ENCODE results near the gene FBXL13.
"Not testable (repeated sequence)": the region's sequence is repeated elsewhere in the genome, so short reads cannot be mapped to it uniquely, and the experiment has no call there.

The FBXL13 gene

DNA sequence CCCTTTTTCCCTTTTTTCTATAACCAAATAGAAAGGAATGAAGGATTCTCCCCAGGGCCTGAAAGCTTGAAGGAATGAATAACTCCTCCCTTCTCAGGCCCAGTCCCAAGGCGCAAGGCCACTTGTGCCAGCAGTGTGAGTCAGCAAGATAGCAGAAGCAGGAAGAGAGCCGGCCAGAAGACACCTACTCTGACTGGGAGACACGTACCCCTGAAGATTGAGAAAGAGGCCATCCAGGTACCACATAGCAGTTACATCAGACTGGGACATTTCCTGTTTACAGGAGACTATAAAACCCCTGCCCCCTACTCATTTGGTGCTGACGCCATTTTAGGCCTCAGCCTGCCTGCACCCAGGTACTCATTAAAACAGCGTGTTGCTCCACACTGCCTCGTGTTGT, 96.3 kb downstream of the FBXL13 start:
- no peak for DNase-seq

DNA sequence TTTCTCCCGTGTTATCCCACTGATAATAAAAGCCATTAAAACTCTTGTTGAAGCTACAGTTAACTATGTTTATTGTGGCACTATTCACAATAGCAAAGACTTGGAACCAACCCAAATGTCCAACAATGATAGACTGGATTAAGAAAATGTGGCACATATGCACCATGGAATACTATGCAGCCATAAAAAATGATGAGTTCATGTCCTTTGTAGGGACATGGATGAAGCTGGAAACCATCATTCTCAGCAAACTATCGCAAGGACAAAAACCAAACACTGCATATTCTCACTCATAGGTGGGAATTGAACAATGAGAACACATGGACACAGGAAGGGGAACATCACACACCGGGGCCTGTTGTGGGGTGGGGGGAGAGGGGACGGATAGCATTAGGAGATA, 97.0 kb downstream of the FBXL13 start:
- DNase-seq: not testable (repeated sequence)

DNA sequence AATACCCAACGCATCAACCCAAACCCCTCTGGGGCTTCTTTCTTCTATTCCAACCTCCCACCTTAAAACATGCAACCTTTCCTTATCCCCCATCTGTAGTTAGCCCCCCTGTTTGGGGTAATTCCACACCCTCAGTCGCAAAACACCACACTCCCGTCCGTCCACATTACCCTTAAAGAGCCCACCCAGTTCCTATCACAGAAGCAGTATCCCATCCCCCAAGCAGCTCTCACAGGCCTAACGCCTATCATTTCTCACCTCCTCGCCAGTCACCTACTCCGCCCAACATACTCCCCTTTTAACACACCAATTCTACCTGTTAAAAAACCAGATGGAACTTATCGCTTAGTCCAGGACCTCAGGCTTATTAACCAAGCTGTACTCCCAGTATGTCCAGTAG, 98.1 kb downstream of the FBXL13 start:
- no peak for DNase-seq

DNA sequence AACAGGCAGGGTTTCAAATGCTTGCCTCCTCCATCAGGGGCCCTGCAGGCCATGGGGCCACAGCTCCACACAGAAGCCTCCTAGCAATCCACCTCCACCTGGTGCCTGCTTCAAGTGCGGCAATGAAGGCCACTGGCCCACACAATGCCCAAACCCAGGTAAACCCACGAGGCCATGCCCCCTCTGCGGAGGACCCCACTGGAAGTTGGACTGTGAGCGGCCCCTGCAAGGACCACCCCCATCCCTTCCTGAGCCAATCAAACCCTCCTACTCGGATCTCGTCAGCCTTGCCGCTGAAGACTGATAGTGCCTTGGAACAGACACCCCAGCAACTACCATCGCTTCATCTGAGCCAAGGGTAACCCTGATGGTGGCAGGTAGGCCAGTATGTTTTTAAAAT, 98.7 kb downstream of the FBXL13 start:
- no peak for DNase-seq

DNA sequence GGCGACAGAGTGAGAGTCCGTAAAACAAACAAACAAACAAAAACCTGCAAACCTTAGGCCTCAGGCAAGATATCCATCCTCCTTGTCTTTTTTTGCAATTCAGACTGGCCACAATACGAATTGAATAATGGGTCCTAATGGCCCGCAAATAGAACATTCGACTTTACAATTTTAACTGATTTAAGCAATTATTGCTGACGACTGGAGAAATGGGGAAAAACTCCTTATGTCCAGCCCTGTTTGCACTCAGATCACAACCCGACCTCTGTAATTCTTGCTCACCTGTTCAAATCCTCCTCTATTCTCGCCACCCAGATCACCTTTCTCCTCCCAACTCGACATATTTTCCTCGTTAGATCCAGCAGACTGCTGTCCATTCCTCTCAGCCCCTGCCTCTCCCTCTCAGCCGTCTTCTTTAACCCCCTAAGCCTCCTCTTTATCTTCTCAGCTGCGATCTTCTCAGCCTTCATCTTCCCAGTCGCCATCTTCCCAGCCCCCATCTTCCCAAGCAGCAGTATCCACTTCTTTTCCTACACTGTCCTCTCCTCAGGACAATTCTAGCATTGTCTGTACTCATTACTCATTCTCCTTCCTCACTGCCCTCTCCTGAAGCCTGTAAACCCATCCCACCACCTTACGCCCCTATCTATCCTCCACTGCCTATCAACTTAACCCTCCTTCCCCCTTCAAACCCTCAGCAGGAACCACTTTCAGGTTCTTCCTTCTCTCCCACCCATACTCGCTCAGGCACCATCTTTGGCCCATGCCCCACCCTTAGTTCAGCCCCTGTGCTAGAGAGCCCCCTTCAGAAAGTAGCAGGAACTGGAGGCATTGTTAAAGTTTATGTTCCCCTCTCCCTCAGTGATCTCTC, 100.0 kb downstream of the FBXL13 start:
- DNase-seq: no peak

DNA sequence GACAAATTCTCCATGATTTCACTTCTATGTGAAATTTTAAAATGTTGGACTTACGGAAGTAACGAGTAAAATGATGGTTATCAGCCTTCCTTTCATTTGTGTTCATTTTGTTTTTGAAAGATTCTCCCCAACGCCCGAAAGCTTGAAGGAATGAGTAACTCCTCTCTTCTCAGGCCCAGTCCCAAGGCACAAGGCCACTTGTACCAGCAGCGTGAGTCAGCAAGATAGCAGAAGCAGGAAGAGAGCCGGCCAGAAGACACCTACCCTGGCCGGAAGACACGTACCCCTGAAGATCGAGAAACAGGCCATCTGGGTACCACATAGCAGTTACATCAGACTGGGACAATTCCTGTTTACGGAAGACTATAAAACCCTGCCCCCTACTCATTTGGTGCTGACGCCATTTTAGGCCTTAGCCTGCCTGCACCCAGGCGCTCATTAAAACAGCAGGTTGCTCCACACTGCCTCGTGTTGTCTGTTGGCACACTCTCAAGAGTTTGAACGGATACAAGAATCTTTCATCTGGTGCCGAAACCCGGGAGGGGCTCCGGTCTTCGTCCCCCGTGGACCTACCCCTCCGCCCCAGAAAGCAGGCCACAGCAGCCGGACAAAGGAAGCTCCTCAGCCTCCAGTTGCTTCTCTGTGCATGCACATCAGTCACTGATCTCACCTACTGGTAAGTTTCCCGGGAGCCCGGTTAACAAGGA, 101.3 kb downstream of the FBXL13 start:
- no peak for DNase-seq

DNA sequence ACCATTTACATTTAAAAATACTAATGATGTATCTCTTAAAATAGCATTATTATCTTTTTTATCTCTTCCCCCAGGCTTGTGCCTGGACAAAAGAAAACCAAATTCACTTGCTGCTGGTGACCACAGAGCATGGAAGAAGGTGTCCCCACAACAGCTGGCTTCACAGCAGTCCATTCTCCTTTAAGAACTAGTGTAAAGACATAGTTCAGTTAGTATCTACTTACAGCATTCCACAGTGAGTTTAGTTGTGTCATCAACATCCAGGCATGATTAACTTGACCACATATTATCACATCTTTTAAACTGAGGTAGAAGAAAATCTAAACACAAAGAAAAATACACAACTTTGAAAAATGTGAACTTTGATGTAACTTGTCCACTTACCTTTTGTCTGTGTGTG, 106.8 kb downstream of the FBXL13 start:
- no peak for DNase-seq

DNA sequence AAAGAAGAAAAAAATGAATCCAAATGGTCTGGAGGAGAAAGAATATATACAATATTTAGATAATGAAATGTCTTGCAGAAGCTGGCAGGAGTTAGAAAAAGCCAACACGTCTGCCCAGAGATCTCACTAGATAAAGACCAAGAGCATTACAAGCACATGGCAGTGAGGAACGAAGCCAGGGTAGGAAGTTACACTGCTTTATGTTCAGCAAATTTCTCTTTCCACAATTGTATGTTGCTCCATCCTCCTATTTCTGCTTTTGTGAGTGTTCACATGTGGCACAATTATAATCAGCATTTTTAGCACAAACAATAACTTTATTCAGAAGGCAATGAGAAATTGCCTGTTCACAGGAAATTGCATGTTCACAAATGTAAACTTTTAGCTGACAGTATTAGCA, 108.1 kb downstream of the FBXL13 start:
- DNase-seq: no peak

DNA sequence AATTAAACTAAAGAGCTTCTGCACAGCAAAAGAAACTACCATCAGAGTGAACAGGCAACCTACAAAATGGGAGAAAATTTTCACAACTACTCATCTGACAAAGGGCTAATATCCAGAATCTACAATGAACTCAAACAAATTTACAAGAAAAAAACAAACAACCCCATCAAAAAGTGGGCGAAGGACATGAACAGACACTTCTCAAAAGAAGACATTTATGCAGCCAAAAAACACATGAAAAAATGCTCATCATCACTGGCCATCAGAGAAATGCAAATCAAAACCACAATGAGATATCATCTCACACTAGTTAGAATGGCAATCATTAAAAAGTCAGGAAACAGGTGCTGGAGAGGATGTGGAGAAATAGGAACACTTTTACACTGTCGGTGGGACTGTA, 112.6 kb downstream of the FBXL13 start:
- not testable (repeated sequence) for DNase-seq

DNA sequence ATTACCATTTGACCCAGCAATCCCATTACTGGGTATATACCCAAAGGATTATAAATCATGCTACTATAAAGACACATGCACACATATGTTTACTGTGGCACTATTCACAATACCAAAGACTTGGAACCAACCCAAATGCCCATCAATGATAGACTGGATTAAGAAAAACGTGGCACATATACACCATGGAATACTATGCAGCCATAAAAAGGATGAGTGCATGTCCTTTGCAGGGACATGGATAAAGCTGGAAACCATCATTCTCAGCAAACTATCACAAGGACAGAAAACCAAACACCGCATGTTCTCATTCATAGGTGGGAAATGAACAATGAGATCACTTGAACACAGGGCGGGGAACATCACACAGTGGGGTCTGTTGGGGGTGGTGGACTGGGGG, 116.6 kb downstream of the FBXL13 start:
- DNase-seq: not testable (repeated sequence)

DNA sequence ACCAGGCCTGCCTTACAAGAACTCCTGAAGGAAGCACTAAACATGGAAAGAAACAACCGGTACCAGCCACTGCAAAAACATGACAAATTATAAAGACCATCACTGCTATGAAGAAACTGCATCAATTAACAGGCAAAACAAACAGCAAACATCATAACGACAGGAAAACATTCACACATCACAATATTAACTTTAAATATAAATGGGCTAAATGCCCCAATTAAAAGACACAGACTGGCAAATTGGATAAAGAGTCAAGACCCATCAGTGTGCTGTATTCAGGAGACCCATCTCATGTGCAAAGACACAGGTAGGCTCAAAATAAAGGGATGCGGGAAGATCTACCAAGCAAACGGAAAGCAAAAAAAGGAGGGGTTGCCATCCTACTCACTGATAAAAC, 120.2 kb downstream of the FBXL13 start:
- not testable (repeated sequence) for DNase-seq

DNA sequence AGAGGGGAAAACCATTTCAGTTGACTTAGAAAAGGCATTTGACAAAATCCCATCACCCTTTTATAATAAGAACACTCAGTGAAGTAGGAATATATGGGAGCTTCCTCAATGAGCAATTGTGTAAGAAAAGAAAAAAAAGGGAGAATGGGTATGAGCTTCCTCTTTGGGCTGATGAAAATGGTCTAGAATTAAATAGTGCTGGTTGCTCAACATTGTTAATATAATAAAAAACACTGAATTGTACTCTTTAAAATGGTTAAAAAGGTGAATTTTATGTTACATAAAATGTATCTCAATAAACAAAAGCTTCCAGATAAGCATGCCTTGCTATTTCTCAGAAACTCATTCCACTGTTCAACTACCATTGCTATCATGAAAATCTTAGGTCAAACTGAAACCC, 121.2 kb downstream of the FBXL13 start:
- DNase-seq: no peak

DNA sequence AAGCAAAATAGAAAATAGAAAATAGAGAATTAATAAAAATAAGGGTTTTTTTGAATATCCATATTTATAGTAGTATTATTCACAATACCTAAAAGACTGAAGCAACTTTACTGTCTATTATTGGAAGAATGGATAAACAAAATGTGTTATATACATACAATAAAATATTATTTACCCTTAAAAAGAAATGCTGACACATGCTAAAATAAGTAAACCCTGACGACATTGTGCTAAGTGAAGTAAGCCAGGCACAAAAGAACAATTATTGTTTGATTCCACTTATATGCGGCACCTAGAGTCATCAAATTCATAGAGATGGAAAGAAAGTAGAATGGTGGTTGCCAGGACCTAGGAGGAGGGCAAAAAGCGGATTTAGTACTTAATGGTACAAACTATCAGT, 122.8 kb downstream of the FBXL13 start:
- DNase-seq: no peak

DNA sequence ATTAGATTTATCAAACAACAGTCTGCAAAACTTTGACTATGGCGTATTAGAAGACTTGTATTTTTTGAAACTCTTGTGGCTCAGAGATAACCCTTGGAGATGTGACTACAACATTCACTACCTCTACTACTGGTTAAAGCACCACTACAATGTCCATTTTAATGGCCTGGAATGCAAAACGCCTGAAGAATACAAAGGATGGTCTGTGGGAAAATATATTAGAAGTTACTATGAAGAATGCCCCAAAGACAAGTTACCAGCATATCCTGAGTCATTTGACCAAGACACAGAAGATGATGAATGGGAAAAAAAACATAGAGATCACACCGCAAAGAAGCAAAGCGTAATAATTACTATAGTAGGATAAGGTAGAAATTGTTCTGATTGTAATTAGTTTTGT, 130.4 kb downstream of the FBXL13 start:
- DNase-seq: no peak

DNA sequence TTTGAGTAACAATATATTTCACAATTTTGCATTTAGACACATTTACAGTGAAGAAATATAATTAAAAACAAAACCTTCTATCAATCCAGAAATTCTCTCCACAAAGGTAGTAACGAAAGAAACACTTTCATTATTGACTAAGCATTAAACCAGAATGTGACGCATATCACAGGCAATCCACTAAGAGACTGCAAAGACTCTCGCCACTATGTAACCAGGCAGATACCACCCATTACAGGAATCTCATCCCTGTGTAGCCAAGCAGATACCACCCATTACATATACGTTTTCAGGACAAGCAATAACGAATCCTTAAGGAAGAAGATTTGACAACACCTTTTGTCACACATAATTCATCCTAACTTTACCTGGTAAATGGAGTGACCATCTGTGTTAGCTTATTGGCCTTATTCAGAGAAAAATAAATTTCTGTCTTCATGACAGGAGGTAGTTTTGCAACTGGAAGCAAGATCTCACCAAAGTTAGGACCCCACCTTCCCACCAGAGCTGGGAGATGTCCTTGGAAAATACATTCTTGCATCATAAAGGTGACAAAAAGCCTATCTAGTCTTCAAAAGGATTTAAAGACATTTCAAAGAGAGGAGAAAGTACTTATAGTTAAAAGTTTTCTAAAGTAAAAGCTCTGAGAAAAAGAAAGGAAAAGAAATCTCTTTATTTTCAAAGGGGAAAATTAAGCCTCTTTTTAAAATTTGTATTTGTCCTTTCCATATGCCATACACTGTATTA, 131.0 kb downstream of the FBXL13 start:
- no peak for DNase-seq

DNA sequence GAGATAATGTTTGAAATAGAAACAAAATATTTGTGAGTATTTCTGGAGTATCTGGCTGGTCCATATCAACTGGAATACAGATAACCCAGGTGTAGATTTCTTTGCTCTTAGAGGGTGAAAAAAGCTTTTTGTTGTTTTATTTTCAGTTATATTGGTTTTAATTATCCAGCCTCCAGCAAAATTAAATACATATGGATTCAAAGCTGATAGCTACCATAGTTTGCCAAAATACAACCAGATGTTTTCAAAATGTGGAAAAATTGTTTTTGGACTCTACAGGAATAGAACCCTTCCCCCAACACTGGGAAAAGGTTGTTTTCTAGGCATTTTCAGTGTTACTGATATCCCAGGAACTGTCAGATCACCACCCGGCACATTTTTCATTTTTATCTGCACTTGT, 131.7 kb downstream of the FBXL13 start:
- DNase-seq: no peak

DNA sequence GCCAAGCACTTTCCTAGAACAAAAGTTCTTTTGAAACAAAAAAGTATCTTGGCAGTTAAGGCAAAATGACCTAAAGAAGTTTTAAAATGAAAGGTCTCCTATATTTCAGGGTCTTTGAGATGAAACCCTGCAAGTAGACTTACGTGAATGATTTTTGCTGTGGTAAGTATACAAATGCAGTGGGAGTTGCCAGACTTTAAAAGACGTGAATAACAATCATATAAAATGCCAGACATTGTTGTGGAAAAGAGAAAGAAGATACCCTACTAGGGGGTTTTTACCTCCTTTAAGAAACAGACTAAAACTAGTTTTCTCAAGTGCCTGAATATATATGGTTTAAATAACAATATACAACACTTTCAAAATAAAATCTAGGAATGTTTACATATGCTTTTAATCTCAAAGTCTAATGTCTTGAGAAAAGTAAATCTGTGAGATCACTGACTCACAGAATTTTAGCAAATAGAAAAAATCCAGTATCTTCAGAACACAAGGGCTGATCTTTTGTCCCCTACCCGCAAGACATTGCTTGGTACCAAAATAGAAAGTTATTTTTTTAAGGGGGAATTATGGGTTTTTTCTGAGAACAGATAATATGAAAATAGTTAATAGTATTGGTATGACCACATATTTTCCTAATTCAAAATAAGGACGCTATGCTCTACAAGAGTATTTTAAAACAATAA, 132.3 kb downstream of the FBXL13 start:
- no peak for DNase-seq

DNA sequence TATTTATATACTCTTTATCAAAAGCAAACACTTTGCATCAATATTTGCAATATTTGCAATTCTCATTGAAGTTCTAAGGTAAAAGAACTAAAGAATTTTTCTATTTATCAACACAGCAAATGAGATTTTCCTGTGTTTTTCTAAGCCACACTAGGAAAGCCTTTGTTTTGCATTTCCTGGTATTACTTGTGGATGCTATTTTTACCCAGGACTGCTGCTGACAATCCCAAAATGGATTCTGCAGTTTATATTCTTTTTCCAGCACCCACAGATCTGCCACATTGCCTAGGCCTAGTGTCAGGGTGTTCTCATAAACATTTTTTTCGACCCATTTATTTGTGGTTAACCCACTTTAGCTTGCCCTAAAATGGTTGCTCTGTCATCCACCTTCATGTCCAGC, 135.9 kb downstream of the FBXL13 start:
- DNase-seq: no peak

DNA sequence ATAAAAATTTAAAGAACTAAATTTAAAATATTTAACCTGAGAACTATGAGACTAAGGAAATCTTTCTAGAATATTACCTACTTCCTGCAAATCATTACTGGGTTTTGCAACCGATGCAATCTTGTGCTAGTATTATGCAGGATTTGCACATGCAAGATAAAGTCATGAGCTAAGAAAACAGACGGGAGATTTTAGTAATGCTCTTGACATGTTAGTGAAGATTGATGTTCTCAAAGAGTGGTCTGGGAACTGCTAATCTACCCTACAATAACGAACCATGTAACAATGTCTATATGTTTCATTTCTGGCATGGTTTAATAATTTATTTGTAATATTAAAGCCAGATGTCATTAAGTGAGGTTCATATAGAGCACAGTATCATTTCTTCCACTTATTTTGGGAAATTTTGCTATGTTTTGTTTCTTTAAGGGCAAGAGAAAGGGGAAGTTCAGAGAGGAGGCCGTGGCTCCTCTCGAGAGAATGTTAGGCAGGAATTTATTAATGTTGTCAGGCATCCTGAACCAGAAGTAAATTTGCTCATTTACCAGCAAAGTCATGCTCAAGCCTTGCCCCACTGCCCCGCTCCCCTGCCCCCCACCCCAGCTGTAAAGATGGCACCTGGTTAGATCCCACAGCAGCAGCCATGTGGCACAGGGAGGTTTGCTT, 139.0 kb downstream of the FBXL13 start:
- no peak for DNase-seq

DNA sequence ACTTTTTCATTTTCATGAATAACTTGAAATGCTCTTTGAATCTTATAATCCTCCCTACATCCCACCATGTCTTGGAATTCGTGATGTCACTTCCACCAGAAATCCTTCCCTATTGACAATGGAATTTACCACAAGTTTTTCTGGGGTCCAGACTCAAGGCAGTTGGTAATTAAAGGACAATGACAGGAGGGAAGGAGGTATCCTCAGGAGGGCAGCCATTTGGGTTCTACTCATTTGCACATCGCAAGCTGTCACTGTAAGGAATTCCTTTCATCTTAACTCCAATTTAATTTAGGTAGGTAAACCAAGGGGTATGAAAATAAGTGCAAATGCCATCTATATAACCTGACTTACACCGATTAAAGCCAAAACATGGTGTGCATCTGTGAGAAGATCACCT, 139.9 kb downstream of the FBXL13 start:
- no peak for DNase-seq

DNA sequence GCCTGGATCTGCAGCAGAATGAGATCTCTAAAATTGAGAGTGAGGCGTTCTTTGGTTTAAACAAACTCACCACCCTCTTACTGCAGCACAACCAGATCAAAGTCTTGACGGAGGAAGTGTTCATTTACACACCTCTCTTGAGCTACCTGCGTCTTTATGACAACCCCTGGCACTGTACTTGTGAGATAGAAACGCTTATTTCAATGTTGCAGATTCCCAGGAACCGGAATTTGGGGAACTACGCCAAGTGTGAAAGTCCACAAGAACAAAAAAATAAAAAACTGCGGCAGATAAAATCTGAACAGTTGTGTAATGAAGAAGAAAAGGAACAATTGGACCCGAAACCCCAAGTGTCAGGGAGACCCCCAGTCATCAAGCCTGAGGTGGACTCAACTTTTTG, 140.4 kb downstream of the FBXL13 start:
- DNase-seq: no peak

DNA sequence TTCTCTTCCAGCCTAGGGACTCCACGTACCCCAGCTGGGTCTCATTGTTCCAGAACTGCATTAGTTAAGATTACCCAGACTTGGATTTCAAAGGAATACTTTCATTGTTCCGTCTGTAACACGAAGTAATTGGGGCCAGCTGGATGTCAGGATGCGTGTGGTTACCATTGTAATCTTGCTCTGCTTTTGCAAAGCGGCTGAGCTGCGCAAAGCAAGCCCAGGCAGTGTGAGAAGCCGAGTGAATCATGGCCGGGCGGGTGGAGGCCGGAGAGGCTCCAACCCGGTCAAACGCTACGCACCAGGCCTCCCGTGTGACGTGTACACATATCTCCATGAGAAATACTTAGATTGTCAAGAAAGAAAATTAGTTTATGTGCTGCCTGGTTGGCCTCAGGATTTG, 140.8 kb downstream of the FBXL13 start:
- DNase-seq: peak; percentile 4

DNA sequence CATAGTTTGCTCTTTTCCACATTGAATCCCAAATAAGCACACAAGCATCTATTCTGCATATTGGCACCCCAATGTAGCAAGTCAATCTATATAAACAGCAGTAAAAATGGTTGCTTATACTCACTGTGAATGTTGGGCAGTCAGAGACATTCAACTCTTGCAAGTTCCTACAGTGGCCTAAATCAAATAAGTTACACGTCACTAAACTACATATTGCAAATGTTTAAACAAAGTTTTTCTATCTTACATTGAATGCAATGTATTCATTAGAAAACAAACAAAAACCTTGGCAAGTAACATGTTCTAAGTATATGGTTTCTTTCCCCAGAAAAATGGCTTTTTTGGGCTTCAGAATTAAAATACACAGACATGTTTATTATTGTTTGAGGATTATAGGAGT, 142.8 kb downstream of the FBXL13 start:
- no peak for DNase-seq
